GM18867 (cell line): Measurements from ENCODE around the gene SUSD3.

Experiments
- ATAC-seq: cut with Tn5 transposase; IDR thresholded peaks from one replicate; pipeline ENCODE4 v1.9.1; 2021; ENCODE audit warnings: mild to moderate bottlenecking, moderate library complexity; ENCODE audit not compliant: unreplicated experiment

Gene SUSD3

GRCh38 chr9:93121316-93122241 is 63.1 kb downstream of the SUSD3 start:
- ATAC-seq: no peak

DNA sequence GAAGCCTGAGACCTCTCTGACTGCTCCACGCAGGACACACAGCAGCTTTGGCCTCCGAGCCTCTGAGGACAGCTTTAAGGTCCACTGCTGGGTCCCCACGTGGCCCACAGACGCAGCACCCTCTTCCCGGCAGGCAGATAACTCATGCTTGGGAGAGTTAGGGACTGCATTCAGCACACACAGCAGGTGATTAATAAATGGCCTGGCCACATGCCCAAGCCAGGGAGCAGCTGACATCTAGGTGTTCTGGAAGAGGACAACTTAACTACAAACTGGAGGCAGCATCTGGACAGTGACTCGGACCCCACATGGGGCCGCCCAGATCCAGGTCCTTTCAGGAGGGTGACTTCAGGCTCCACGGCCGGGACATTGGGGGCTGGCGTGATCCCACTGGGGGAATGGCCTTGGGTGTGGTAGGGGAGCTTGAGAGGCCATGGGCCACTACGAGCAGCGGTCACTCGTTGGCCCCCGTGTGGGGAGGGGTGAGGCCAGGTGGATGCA is 64.3 kb downstream of the SUSD3 start:
- ATAC-seq: no peak

DNA sequence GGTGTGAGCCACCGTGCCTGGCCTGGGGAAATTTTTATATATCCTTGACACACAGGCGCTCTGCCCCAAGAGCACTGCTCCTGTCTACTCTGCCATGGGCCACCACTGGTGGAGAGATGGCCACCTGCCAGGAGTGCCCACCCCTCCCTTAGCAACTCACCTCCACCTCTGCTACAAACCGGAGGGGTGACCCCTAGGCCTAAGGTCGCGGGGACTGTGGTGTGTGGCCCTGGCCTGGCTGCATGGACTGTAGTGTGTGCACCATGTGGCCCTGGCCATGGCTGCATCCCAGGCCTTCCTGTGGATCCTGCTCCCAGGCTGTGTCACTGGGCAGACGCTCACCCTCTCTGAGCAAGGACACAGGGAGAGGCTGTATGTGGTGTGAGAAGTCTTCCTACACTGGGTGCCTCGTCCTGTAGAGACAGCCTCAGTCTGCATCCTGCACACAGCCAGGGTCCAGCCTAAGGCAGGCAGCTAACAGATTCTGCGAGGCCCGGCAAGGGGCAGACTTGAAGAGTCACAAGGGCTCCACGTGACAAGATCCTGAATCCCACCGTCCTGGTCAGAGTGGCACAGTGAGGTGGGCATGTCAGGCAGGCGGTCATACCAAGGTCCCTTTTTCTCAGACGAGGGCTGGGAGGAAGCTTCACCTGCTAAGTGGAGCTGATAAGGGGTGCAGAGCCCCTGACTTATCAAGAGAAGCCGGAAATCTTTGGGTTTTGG is 65.2 kb downstream of the SUSD3 start:
- ATAC-seq: no peak

DNA sequence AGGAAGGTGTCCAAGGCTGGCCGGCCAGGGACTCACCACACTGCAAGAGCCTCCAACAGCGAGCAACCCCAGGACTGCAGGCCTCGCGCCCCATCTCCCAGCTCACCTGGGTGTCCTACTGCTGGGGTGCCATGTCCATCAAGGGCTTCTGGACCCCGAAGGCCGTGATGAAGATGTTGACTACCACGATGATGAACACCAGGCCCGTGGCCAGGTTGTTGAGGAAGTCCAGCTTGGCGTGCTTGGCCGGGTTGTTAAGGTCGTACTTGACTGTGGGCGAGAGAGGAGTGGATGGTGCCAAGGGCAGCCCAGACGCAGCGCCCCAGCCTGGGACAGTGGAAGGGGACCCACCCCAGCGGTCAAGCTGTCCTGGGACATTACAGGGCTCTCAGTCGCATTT is 66.3 kb downstream of the SUSD3 start:
- no peak for ATAC-seq

DNA sequence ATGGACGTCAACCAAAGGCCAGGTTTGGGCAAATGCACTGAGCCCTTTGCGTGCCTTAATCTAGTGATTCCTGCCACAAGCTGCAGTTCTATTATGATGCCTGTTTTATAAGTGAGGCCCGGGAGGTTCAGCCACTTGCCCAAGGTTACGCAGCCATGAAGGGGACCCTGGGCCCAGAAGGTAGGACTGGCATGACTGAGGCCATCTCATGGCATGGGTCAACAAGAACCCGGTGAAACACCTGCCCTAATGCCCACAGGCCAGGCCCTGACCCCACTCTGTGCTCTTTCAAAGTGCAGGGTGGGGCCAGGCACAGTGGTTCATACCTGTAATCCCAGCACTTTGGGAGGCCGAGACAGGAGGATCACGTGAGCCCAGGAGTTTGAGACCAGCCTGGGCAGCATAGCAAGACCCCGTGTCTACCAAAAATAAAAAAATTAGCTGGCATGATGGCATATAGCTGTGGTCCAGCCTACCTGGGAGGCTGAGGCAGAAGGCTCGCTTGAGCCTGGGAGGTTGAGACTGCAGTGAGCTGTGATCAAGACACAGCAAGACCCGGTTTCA is 66.9 kb downstream of the SUSD3 start:
- no peak for ATAC-seq

- no peak for ATAC-seq
Observed at GRCh38 chr9:93126151-93126781, 67.8 kb downstream of the SUSD3 start.

- ATAC-seq: no peak
Observed at GRCh38 chr9:93126825-93127368, 68.4 kb downstream of the SUSD3 start.

DNA sequence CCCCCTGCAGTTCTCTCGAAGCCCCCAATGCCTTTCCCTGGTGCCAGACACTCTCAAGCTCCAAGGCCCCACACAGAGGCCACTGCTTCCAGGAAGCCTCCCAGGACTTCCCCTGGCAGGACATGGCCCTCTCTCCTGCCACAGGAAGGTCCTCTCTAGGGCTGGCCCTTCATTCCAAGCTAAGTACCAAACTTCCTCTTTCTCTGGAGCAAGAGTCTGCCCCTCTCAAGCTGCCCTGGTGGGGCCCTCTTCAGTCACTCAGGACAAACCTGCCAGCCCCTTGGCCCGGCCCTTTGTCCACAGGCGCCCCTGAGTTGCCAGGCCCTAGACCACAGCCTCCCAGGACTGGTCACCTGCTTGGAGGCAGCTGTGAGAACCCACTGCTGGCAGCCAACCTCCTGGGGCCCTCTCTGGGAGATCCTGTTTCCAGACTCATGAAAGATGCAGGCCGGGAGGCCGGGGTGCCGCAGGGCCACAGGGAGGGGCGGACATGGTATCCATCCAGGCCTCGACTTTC is 69.0 kb downstream of the SUSD3 start:
- ATAC-seq: no peak

DNA sequence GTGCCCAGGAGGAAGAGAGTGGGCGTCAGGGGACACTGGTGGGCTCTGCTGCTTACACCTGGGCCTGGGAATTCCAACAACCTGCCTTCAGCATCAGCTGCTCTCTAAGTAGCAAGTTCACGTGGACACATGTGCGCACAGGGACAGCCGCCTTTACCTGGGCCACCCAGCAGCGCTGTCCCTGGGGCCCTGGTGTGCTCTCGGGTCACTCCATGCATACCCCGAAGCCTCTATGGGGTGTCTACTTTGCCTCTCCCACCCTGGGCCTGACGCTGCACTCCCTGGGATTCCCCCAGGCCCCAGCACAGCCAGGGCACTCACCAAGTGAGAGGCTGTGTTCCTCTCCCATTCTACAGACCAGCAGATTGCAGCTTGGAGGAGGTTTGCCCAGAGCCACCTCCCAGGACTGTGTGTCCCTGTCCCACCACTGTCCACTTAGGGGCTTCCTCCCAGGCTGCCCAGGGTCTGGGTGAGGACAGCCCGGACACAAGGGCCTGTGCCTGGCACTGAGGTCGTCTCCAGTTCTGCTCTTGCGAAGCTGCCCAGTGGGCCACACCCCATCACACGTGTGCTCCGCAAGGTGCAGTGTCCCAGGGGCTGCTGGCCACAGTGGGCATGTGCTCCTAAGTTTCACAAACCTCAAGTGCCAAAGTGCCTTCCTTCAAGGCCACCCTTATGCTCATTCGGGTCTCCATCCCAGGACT is 69.7 kb downstream of the SUSD3 start:
- ATAC-seq: no peak

GRCh38 chr9:93128715-93129224 is 70.3 kb downstream of the SUSD3 start:
- no peak for ATAC-seq

DNA sequence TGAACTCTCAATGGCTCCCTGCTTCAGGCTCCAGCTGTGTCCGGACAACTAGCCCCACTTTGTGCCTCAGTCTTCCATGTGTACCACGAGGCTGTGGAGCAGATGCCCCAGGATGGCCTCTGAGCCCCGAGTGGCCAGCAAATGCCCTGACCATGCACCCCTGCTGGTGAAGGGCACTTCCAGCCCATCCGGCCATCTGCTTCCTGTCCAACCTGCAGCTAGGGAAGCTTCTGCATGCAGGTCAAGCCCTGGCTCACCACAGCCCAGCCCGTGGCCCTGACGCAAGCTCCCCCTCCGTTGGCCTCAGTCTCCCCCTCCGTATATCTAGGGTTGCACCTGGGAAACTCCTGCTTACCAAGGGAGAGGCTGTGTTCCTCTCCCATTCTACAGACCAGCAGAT is 70.8 kb downstream of the SUSD3 start:
- ATAC-seq: no peak

- no peak for ATAC-seq
Observed at GRCh38 chr9:93129691-93130500, 71.4 kb downstream of the SUSD3 start.

DNA sequence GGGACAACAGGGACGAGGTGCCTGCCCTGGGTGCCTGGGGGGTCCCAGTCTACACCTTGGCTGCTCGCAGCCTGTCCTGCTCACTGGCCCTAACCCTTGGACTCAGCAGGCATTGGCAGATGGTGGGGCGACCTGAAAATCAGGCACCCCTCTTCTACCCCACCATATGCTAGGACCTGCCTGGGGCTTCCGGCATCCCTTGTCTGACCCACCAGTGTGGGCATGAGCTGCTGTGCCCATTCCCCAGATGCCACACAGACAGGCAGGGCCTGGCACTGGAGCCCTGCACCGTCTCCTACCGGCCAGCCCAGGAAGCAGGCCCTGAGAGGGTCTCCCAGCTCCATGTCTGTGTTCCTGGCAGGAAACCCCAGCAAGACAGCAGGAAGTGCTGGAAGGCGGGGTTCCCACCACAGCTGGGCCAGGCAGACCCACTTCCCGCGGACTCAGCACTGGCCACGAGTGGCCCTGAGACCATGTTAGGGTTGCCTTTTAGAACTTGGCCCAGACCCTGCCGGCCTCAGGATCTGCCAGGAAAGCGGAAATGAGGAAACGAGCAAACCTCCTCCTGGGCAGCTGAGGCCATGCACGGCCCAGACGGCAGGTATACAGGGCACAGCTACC is 72.5 kb downstream of the SUSD3 start:
- ATAC-seq: no peak

GRCh38 chr9:93131599-93132286 is 73.2 kb downstream of the SUSD3 start:
- no peak for ATAC-seq

DNA sequence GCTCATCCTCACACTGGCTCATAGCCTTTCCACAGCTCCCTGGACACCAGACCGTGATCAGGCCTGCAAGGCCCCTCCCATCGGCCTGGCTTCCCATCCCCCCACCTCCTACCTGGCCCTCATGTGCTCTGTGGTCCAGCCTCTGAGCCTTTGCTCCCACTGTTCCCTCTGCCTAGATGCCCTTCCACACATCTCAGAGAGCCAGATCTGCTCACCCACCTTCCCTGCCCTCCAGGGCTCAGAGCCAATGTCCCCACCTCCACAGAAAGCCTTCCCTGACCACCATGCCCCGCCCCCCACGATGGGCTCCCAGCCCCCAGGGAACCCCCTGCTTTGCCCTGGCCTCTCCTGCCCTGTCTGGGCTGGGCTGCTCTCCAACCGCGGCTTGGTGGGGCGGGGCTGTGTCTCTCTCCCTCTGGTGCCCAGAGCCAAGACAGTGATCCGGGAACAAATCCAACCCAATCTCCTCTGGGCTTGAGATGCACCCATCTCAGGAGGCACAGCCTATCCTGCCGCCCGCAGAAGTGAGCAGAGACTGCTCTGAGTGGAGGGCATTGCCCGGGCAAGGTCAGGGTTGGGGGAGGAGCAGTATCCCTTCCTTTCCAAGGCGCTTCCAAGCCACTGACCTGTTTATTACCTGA is 73.9 kb downstream of the SUSD3 start:
- no peak for ATAC-seq

- ATAC-seq: peak; percentile 40
Observed at GRCh38 chr9:93132946-93133680, 74.6 kb downstream of the SUSD3 start.

DNA sequence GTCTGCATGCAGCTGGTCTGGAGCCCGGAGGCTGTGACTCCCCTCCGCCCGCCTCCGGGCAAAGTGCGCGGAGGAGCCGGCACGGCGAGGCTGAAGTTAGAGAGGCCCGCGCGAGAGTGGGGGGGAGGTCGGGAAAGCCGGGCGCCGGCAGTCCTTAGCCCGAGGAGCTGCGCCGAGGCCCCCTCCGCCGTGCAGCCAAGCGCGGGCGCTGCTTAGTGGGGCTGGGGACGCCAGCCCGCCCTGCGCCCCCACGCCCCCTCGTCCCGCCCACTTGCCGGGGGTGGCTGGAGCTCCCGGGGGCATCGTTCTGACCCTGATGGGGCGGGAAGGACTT is 75.1 kb downstream of the SUSD3 start:
- no peak for ATAC-seq
